Nephron progenitor cell (in vitro differentiated cells): ENCODE results near the gene CDHR2.

ENCODE experiments used
- DNase-seq: peaks from one replicate; pipeline ENCODE4 v3.0.0; 2021
- H3K27ac Mint-ChIP-seq: 2 replicates; pipeline ENCODE4 v1.8.0; 2021; ENCODE audit warnings: mild to moderate bottlenecking, moderate library complexity, mixed read lengths
- H3K27me3 Mint-ChIP-seq: 2 replicates; pipeline ENCODE4 v1.8.0; 2021; ENCODE audit warnings: mild to moderate bottlenecking, low read depth, mixed read lengths; ENCODE audit not compliant: poor library complexity
- H3K36me3 Mint-ChIP-seq: 2 replicates; pipeline ENCODE4 v1.8.0; 2021; ENCODE audit warnings: low read depth, mixed read lengths
- H3K4me1 Mint-ChIP-seq: 2 replicates; pipeline ENCODE4 v1.8.0; 2021; ENCODE audit warnings: mixed read lengths
- H3K4me3 Mint-ChIP-seq: 2 replicates; pipeline ENCODE4 v1.8.0; 2021; ENCODE audit warnings: mild to moderate bottlenecking, moderate library complexity, mixed read lengths
- H3K9me3 Mint-ChIP-seq: 2 replicates; pipeline ENCODE4 v1.8.0; 2021; ENCODE audit warnings: mild to moderate bottlenecking, moderate library complexity, mixed read lengths
- CTCF ChIP-seq: fragments of 200-600 bp; sonication (generic); IDR thresholded peaks from 2 replicates; pipeline ENCODE4 v1.5.0; 2021; ENCODE audit warnings: antibody characterized with exemption

Gene CDHR2

DNA sequence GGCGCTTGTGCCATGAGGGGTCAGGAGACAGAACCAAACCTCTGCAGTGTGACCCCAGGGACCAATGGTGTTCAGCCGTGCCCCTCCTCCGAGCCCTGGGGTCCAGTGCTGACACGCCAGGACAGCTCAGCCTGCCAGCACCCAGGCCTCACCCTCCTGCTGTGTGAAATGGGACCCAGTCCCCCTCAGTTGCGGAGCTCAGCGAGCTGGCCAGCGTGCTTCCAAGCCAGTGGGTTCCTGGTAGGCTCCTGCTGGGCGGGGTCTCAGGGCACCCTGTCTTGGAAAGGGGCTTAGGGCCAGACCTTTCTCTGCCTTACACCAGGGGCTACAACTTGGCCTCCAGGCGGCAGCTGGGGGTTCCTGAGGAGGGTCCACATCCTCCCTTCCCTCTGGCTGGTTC lies 16.3 kb upstream of the CDHR2 start:
- Mint-ChIP-seq H3K4me1 (peaks cover 31% of the 10 kb centered on the region), H3K4me3 (no peak overlapping the region), H3K9me3 (no peaks in the 10 kb centered on the region), H3K36me3 (peaks cover 6% of the 10 kb centered on the region), H3K27ac (no peak overlapping the region), H3K27me3 (no peaks in the 10 kb centered on the region)
- TF ChIP-seq CTCF = no peak
- no peak for DNase-seq

DNA sequence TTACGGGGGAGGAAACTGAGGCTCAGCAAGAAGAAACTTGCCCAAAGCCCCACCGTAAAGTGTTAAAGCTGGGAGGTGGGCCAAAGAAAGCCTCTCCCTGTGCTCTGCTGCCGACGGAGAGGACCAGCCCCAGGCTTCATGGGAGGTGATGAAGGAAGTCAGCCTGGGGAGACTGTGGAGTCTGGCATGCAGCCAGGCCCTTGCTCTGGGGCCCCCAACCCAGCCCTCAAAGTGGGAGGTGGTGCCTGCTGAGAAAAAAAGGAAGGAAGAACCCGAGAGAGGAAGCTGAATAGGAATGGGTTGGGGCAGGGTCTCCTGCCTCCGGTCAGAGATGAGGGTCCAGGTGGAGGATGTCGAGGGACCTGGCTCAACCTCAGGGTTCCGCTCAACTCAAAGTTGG lies 15.8 kb upstream of the CDHR2 start:
- Mint-ChIP-seq H3K4me1 (peaks cover 36% of the 10 kb centered on the region), H3K27ac (peak overlapping the region; percentile 77)

GRCh38 chr5:176533894-176534611 lies 15.1 kb upstream of the CDHR2 start:
- TF ChIP-seq CTCF = no peak
- Mint-ChIP-seq H3K4me3 (peak overlapping the region; percentile 99), H3K4me1 (peaks cover 43% of the 10 kb centered on the region), H3K27ac (peak overlapping the region; percentile 46), H3K27me3 (peaks cover 2% of the 10 kb centered on the region), H3K9me3 (no peaks in the 10 kb centered on the region), H3K36me3 (no peaks in the 10 kb centered on the region)
- no peak for DNase-seq

More for the DNA sequence above, 15.8 kb upstream of the CDHR2 start:
- TF ChIP-seq CTCF = no peak
- H3K9me3 Mint-ChIP-seq = no peaks in the 10 kb centered on the region
- peaks cover 2% of the 10 kb centered on the region for H3K36me3 Mint-ChIP-seq
- peak overlapping the region; percentile 99 for H3K4me3 Mint-ChIP-seq
- H3K27me3 Mint-ChIP-seq = peaks cover 2% of the 10 kb centered on the region
- DNase-seq = no peak

DNA sequence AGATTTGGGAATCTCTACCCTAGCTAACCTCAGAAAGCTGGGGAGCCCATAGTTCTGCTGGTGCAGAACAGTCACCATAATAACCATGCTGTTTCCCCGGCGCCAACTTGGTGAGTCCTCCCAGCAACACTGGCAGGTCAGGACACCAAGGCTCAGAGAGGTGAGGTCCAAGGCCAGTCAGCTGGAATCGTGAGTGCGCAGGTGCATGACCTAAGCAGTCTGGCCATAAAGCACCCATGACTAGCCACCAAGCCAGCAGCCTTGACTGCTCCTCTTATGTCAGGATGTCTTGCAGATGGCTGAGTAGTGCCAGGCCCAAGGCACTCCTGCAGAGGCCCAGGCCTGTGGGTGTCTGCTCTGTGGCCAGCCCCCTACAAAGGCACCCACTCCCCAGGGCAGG lies 14.5 kb upstream of the CDHR2 start:
- Mint-ChIP-seq H3K36me3 (no peaks in the 10 kb centered on the region), H3K27ac (peak overlapping the region; percentile 46)

GRCh38 chr5:176535101-176535663 lies 14.0 kb upstream of the CDHR2 start:
- peaks cover 53% of the 10 kb centered on the region for H3K4me1 Mint-ChIP-seq
- no peaks in the 10 kb centered on the region for H3K36me3 Mint-ChIP-seq
- no peaks in the 10 kb centered on the region for H3K9me3 Mint-ChIP-seq
- no peak for TF ChIP-seq CTCF
- peak overlapping the region; percentile 99 for H3K4me3 Mint-ChIP-seq
- H3K27me3 Mint-ChIP-seq = peaks cover 2% of the 10 kb centered on the region
- peak overlapping the region; percentile 98 for H3K27ac Mint-ChIP-seq
- no peak for DNase-seq

More for the DNA sequence above, 14.5 kb upstream of the CDHR2 start:
- no peak for DNase-seq
- Mint-ChIP-seq H3K9me3 (no peaks in the 10 kb centered on the region), H3K4me1 (peaks cover 47% of the 10 kb centered on the region), H3K27me3 (peaks cover 2% of the 10 kb centered on the region), H3K4me3 (peak overlapping the region; percentile 99)
- no peak for TF ChIP-seq CTCF
